Mucosa of rectum (tissue), 2 donors: ENCODE measurements around the gene OTOG.

Experiments
- H3K27ac ChIP-seq, 2 donors: one replicate each; pipeline ENCODE4 v1.7.0; 2013; ENCODE audit warnings: inconsistent platforms in 2 of 2, low read depth in 2 of 2, low read length in 2 of 2
- H3K27me3 ChIP-seq, 2 donors: one replicate each; pipeline ENCODE4 v1.7.0; 2013; ENCODE audit warnings: low read length in 2 of 2; ENCODE audit not compliant: control insufficient read depth in 2 of 2, insufficient read depth in 2 of 2
- H3K36me3 ChIP-seq, 2 donors: one replicate each; pipeline ENCODE4 v1.7.0; 2013; ENCODE audit warnings: low read length in 2 of 2; ENCODE audit not compliant: control insufficient read depth in 2 of 2, insufficient read depth in 2 of 2
- H3K4me1 ChIP-seq, 2 donors: one replicate each; pipeline ENCODE4 v1.7.0; 2013; ENCODE audit warnings: low read length in 2 of 2, mild to moderate bottlenecking in 1 of 2; ENCODE audit not compliant: control insufficient read depth in 2 of 2, insufficient read depth in 2 of 2
- H3K4me3 ChIP-seq, 2 donors: one replicate each; pipeline ENCODE4 v1.7.0; 2013; ENCODE audit warnings: low read length in 2 of 2
- H3K9ac ChIP-seq, 2 donors: one replicate each; pipeline ENCODE4 v1.7.0; 2013; ENCODE audit warnings: low read length in 2 of 2, low read depth in 1 of 2, mild to moderate bottlenecking in 1 of 2
- H3K9me3 ChIP-seq, 2 donors: one replicate each; pipeline ENCODE4 v1.7.0; 2013; ENCODE audit warnings: low read length in 2 of 2; ENCODE audit not compliant: control insufficient read depth in 2 of 2
- donor health status: healthy.
- donor health status: Normal muscosa, but diverticular disease.

Gene OTOG

GRCh38 chr11:17601676-17602075 lies 54.6 kb downstream of the OTOG start:
- Histone ChIP-seq H3K4me1 (no peaks in the 10 kb centered on the region), H3K9ac (no peak overlapping the region), H3K9me3 (no peaks in the 10 kb centered on the region), H3K27ac (no peak overlapping the region), H3K27me3 (no peaks in the 10 kb centered on the region), H3K36me3 (no peaks in the 10 kb centered on the region), H3K4me3 (no peak overlapping the region)

- Histone ChIP-seq H3K4me1 (no peaks in the 10 kb centered on the region), H3K9ac (no peak overlapping the region)
Observed at GRCh38 chr11:17602105-17603001, 55.3 kb downstream of the OTOG start.

GRCh38 chr11:17603056-17603825 lies 56.2 kb downstream of the OTOG start:
- Histone ChIP-seq H3K4me3 (no peak overlapping the region), H3K9ac (no peak overlapping the region), H3K4me1 (no peaks in the 10 kb centered on the region), H3K9me3 (no peaks in the 10 kb centered on the region), H3K36me3 (no peaks in the 10 kb centered on the region), H3K27ac (no peak overlapping the region), H3K27me3 (no peaks in the 10 kb centered on the region)

More at GRCh38 chr11:17602105-17603001, 55.3 kb downstream of the OTOG start:
- Histone ChIP-seq H3K27me3 (no peaks in the 10 kb centered on the region), H3K4me3 (no peak overlapping the region), H3K27ac (no peak overlapping the region), H3K36me3 (no peaks in the 10 kb centered on the region), H3K9me3 (no peaks in the 10 kb centered on the region)

- H3K36me3 ChIP-seq: no peaks in the 10 kb centered on the region
- no peaks in the 10 kb centered on the region for H3K9me3 ChIP-seq
- no peak overlapping the region for H3K27ac ChIP-seq
- H3K4me3 ChIP-seq: no peak overlapping the region
- H3K27me3 ChIP-seq: no peaks in the 10 kb centered on the region
- no peak overlapping the region for H3K9ac ChIP-seq
- H3K4me1 ChIP-seq: no peaks in the 10 kb centered on the region
Observed at GRCh38 chr11:17604201-17604914, 57.3 kb downstream of the OTOG start.

- Histone ChIP-seq H3K4me3 (no peak overlapping the region), H3K27me3 (no peaks in the 10 kb centered on the region), H3K9me3 (no peaks in the 10 kb centered on the region), H3K27ac (no peak overlapping the region), H3K9ac (no peak overlapping the region), H3K36me3 (no peaks in the 10 kb centered on the region), H3K4me1 (no peaks in the 10 kb centered on the region)
Observed at GRCh38 chr11:17604915-17605233, 57.8 kb downstream of the OTOG start.

GRCh38 chr11:17605651-17606122 lies 58.6 kb downstream of the OTOG start:
- H3K27me3 ChIP-seq: no peaks in the 10 kb centered on the region
- no peaks in the 10 kb centered on the region for H3K36me3 ChIP-seq
- H3K27ac ChIP-seq: no peak overlapping the region
- no peak overlapping the region for H3K4me3 ChIP-seq
- no peaks in the 10 kb centered on the region for H3K9me3 ChIP-seq
- no peaks in the 10 kb centered on the region for H3K4me1 ChIP-seq
- no peak overlapping the region for H3K9ac ChIP-seq

- Histone ChIP-seq H3K9ac (no peak overlapping the region), H3K9me3 (no peaks in the 10 kb centered on the region), H3K4me3 (no peak overlapping the region), H3K27ac (no peak overlapping the region), H3K36me3 (no peaks in the 10 kb centered on the region), H3K27me3 (no peaks in the 10 kb centered on the region), H3K4me1 (no peaks in the 10 kb centered on the region)
Observed at GRCh38 chr11:17606233-17607082, 59.4 kb downstream of the OTOG start.

GRCh38 chr11:17607083-17607429 lies 60.0 kb downstream of the OTOG start:
- Histone ChIP-seq H3K27me3 (no peaks in the 10 kb centered on the region), H3K9me3 (no peaks in the 10 kb centered on the region), H3K4me3 (no peak overlapping the region)

GRCh38 chr11:17607591-17608570 lies 60.8 kb downstream of the OTOG start:
- no peaks in the 10 kb centered on the region for H3K9me3 ChIP-seq
- no peak overlapping the region for H3K9ac ChIP-seq
- no peaks in the 10 kb centered on the region for H3K27me3 ChIP-seq
- no peaks in the 10 kb centered on the region for H3K36me3 ChIP-seq
- H3K4me3 ChIP-seq: no peak overlapping the region
- H3K27ac ChIP-seq: no peak overlapping the region
- H3K4me1 ChIP-seq: no peaks in the 10 kb centered on the region

More at GRCh38 chr11:17607083-17607429, 60.0 kb downstream of the OTOG start:
- no peak overlapping the region for H3K27ac ChIP-seq
- H3K9ac ChIP-seq: no peak overlapping the region
- H3K4me1 ChIP-seq: no peaks in the 10 kb centered on the region
- H3K36me3 ChIP-seq: no peaks in the 10 kb centered on the region
